GM18502 (cell line): ENCODE measurements around the gene ABCA10.
"Not testable (repeated sequence)": the region's sequence is repeated elsewhere in the genome, so short reads cannot be mapped to it uniquely, and the experiment has no call there.

Experiments
- ATAC-seq: cut with Tn5 transposase; IDR thresholded peaks from one replicate; pipeline ENCODE4 v1.9.1; 2021; ENCODE audit warnings: mild to moderate bottlenecking; ENCODE audit not compliant: unreplicated experiment, poor library complexity

Gene ABCA10

GRCh38 chr17:69168642-69169041 lies 60.0 kb downstream of the ABCA10 start:
- ATAC-seq: not testable (repeated sequence)

- ATAC-seq: no peak
These were observed 61.7 kb downstream of the ABCA10 start for GRCh38 chr17:69166957-69167356.

DNA sequence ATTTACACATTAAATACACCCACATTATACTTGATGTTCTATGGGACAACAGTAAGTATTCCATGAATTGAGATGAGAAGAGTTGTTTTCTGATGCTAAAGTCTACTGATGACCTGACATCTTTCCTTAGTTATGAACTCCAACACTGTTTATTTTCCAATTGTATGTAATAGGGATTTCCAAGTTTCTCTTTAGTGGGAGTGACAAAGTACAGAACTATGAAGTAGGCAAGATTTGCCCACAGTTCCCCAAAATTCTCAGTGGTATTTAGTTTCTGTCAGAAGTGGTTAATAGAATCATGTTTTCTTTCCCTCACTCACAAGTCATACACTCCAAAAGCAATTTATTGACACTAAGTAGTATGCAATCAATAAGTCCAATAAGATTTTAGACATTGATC lies 64.4 kb downstream of the ABCA10 start:
- no peak for ATAC-seq

DNA sequence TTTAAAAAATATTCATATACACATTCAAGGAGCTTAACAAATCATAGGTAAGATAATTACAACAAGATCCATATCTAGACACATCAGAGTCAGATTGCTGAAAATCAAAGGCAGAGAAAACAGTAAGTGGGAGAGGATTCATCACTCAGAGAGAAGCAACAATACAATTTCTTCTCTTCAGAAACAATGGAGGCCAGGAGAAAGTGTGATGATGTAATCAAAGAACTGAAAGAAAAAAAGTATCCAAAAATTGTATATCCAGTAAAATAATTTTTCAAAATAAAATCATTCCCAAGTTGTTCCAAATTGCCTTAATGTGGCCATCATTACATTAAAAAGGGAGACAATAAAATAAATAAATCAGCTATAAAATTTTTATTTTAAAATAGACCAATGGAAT lies 69.2 kb downstream of the ABCA10 start:
- no peak for ATAC-seq

DNA sequence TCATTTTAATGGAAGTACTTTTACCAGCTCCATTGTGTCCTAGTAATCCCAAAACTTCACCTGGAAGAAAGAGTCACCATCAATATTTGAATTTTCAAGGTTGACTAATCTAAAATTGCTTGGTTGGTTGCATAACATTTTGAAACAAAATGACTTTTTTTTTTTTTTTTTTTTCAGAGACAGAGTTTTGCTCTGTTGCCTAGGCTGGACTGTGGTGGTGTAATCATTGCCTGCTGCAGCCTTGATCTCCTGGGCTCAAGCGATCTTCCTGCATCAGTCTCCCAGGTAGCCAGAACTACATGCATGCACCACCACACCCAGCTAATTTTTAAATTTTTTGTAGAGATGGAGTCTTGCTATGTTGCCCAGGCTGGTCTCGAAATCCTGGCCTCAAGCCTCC lies 74.4 kb downstream of the ABCA10 start:
- no peak for ATAC-seq

DNA sequence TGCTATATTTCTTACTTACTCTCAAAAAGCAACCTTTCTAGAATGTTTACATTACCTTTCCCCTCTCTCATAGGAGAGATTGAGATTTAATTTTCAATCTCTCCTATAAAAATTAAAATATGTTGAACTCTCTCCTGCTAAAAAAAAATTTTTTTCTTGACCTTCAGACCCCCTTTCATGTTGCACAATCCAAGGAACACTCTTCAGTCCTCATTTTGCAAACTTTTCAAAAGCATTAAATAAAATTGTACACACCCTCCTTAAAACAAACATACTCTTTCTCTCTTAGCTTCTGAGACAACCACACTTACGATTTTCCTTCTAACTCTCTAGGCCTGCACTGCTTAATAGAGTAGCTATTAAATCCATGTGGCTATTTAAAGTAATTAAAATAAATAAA lies 78.3 kb downstream of the ABCA10 start:
- no peak for ATAC-seq

DNA sequence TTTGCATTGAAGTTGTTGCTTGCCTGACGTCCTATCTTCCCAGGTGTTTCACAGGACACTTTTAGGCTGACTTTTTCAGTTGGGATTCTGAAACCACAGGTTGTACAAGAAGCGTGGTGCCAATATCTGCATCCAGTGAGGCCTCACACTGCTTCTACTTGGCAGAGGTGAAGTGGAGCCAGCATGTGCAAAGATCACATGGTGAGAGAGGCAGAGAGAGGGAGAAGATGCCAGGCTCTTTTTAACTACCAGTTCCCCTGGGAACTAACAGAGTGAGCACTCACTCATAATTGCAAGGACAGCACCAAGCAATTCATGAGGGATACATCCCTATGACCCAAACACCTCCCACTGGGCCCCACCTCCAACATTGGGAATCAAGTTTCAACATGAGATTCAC lies 81.2 kb downstream of the ABCA10 start:
- ATAC-seq: no peak

DNA sequence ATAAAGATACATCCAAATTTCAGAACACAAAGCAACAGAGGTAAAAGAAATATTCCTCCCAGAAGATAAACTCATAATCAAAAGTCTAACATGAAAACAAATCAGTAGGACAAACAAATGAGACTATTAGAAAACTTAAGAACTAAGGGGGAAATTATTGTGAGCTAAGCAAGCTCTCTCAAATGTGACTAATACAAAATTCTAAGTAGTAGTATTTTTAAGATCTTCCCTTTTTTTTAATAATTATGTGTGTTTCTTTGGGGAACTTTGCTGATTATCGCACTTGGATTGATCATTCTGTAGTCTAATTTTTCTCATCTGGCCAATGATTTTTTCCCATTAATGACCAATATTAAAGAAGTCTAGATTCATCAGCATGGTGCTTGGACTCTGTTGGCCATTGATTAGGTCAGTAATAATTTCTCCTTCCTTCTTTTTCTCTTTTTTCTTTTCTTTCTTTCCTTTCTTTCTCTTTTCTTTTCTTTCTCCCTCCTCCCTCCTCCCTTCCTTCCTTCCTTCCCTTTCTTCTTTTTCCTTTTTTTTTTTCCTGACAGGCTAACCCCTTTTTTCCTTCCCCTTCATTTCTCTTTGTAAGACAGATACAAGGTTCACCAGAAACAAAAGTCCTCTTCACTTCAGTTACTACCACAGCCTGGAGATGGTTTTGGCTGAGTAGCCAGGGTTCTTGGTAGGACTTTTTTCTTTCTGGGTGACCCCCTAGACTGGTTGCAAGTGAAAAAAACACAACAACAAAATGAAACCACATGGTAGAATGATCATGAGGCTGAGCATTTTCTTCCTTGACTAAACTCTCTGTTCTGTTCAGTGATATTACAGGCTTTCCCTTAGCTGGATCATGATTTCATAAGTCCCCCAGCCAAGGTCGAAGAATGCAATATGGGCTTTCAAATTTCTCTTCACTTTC lies 84.0 kb downstream of the ABCA10 start:
- ATAC-seq: no peak

- ATAC-seq: no peak
These were observed 84.9 kb downstream of the ABCA10 start for GRCh38 chr17:69143683-69144231.

DNA sequence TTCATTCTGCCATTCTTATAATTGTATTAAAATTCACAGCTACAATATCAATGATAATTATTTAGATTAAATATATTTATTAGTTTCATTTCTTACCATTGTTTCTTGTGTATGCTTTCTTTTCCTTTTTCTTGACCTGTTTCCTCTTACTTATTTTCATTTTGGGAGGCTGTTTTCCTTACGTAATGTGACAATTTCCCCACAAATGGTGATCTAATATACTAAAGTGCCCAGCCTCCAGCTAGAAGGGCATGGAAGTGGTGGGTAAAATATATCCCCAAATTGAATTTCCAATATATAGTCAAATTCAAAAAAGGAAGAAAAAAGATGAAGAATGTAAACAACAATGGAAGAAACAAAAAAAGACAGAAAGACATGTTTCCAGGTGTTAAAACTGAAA lies 85.5 kb downstream of the ABCA10 start:
- ATAC-seq: no peak

- no peak for ATAC-seq
These were observed 86.3 kb downstream of the ABCA10 start for GRCh38 chr17:69142175-69142802.

- ATAC-seq: no peak
These were observed 87.0 kb downstream of the ABCA10 start, which contains the start of gene ABCA6 for GRCh38 chr17:69141431-69142174. ABCA6 (minus strand) TSS chr17:69141895; CDS start chr17:69140703, 1,192 bp downstream.

DNA sequence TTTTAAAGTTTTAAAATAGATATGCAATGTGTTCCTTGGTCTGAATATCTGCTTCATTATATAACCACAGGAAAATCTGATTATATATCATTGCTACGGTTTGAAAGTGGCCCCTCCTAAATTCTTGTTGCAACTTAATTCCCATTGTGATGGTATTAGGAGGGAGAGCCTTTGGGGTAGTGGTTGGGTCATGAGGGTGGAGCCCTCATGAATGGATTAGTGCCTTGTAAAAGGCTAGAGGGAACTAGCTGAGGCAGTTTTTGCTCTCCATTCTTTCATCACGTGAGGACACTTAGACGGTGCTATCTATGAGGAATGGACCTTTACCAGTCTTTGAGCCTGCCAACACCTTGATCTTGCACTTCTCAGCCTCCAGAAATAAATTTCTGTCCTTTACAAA lies 94.5 kb downstream of the ABCA10 start:
- ATAC-seq: no peak

- ATAC-seq: no peak
These were observed 97.9 kb downstream of the ABCA10 start for GRCh38 chr17:69130627-69131296.

DNA sequence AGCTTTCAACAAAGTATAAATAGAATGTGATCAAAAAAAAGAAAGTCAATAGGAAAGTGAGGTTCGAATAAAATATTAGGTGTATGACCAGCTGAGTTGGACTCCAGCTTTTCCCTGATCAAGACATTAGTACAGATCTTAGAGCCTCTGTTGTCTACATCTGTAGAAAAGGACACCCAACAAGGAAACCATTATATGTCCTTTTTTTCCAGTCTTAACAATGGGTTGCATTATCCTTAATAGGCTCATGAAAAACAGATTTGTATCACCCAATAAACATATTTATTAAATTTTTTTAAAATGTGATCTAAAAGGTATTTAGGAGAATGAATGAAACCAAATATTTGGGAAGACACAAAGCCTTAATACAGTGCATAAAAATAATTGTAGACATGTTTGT lies 105.0 kb downstream of the ABCA10 start:
- ATAC-seq: no peak

DNA sequence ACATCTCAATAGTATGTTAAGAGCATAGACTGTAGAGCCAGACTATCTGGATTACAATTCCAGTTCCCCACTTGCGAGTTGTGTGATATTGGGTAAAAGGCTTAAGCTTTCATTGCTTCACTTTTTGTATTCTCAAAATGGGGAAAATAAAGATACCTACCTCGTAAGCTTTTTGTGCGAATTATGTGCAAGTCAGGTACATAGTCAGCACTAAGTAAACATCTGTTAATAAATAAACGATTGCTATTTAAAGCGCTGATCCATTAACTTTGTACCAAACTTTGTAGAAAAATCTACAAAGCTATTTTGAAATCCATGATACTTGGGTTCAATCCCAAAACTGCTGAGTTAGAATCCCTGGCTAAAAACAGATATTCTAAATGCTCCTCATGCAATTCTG lies 106.6 kb downstream of the ABCA10 start:
- no peak for ATAC-seq

DNA sequence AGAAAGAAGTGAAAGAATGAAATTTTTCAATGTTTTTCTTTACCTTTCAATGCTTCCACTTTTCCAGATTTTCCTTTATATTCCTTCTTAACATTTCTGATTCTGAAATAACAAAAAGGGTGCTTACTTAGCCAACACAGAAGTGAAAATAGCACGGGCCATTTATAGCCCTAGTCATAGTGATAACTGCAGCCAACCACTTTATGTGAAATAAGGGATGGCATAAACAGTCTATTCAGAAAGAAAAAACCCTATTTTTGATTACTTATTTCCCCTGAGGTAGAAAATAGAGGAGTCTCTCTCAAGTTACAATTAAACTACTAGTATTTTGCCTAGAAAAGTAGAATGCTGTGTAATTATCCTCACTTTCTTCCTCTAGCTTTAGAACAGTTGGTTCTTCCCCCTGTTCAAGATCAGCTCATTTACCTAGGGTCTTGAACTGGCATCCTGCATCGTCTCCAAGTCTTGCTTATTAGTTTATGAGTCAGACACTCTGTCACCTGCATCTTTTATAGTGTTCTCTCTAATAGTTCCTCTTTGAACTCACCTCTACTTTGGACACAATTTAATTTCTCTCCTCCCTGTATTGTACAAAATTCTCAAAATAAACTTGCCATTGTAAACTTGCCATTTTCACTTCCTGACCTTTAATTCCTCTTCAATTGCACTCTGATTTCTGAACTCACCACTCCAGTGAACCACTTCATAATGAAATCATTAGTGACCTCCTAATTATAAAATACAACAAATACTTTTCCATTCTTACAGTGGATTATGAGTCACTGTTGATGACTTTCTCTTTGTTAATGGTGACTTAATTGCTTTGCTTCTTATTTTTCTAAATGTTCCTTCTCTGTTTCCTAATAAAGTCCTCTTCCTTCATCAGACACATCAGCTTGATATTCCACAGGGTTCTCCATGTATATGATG lies 110.5 kb downstream of the ABCA10 start:
- peak; percentile 61 for ATAC-seq

DNA sequence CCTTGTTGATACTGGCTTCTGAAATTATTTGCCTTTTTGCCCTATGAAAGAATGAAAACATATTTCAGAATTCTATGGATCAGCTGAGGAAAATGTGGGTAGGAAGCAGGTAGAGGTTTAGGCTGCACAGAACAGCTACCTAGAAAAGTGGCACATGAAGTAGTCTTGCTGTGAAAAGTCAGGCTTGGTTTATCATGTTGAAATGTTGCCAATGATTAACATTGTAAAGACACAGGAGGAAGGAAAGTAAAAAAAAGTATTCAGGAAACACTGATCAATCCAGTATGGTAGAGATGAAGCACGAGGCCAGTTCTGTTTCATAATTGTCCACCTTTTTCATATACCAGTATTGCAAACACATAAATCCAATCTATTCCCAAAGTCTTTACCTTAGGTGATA lies 116.8 kb downstream of the ABCA10 start:
- ATAC-seq: no peak
